Stimulated activated naive CD4-positive, alpha-beta T cell (primary cell): ENCODE results near the gene OLA1.
A peak's percentile ranks its signal among the peaks of the same experiment; 100 is the strongest.

Experiments
- DNase-seq, 6 experiments: peaks; one replicate each; lab custom pipeline; 2025; lab: John Stamatoyannopoulos, UW

The OLA1 gene

GRCh38 chr2:174121175-174121574 lies 127.2 kb downstream of the OLA1 start:
- no peak for DNase-seq

- no peak for DNase-seq
Observed at GRCh38 chr2:174120346-174120745, 128.0 kb downstream of the OLA1 start.

- DNase-seq, result no peak
Observed at GRCh38 chr2:174117951-174118930, 130.1 kb downstream of the OLA1 start.

- no peak for DNase-seq
Observed at GRCh38 chr2:174112073-174112472, 136.3 kb downstream of the OLA1 start.

GRCh38 chr2:174108579-174108978 lies 139.8 kb downstream of the OLA1 start:
- DNase-seq, result no peak

- no peak for DNase-seq
Observed at GRCh38 chr2:174106736-174107135, 141.6 kb downstream of the OLA1 start.

GRCh38 chr2:174094542-174094941 lies 153.8 kb downstream of the OLA1 start:
- no peak for DNase-seq

GRCh38 chr2:174090476-174090875 lies 157.9 kb downstream of the OLA1 start:
- DNase-seq, result no peak

GRCh38 chr2:174088706-174089460 lies 159.4 kb downstream of the OLA1 start:
- no peak for DNase-seq

- DNase-seq, result no peak
Observed at GRCh38 chr2:174086708-174087107, 161.6 kb downstream of the OLA1 start.

- no peak for DNase-seq
Observed at GRCh38 chr2:174085781-174086180, 162.6 kb downstream of the OLA1 start.

- no peak for DNase-seq
Observed at GRCh38 chr2:174083843-174084458, 164.4 kb downstream of the OLA1 start.

- DNase-seq, result no peak
Observed at GRCh38 chr2:174080672-174081121, 167.6 kb downstream of the OLA1 start.

GRCh38 chr2:174078275-174078674 lies 170.1 kb downstream of the OLA1 start:
- peak in 1 of 6 experiments; percentile 2 for DNase-seq

GRCh38 chr2:174076975-174077374 lies 171.4 kb downstream of the OLA1 start:
- DNase-seq, result no peak

GRCh38 chr2:174076040-174076439 lies 172.3 kb downstream of the OLA1 start:
- DNase-seq, result no peak

- no peak for DNase-seq
Observed at GRCh38 chr2:174074831-174075230, 173.5 kb downstream of the OLA1 start.

GRCh38 chr2:174072857-174073256 lies 175.5 kb downstream of the OLA1 start:
- no peak for DNase-seq

- DNase-seq, result no peak
Observed at GRCh38 chr2:174072069-174072468, 176.3 kb downstream of the OLA1 start.

- DNase-seq, result no peak
Observed at GRCh38 chr2:174071321-174071720, 177.0 kb downstream of the OLA1 start.

- no peak for DNase-seq
Observed at GRCh38 chr2:174070281-174070680, 178.1 kb downstream of the OLA1 start.

- no peak for DNase-seq
Observed at GRCh38 chr2:174067815-174068214, 180.5 kb downstream of the OLA1 start.
